Aorta (tissue), 5 donors: ENCODE measurements around the gene AGMO. TPM values are rescaled to one million over a fixed set of nuclear protein-coding genes. Genes with fewer than 3 reads are reported as not detected.

Experiments
- ATAC-seq: fragments of 200-7000 bp; cut with Tn5 transposase; one replicate; pipeline ENCODE4 v1.9.1; 2022; ENCODE audit warnings: moderate library complexity; ENCODE audit not compliant: low FRiP score
- DNase-seq, 2 donors: peaks; one replicate each; pipeline ENCODE4 v3.0.0-alpha.2; 2020
- H3K27ac ChIP-seq, 2 donors: one replicate each; pipeline ENCODE4 v1.5.1; 2013; ENCODE audit warnings: low read length in 2 of 2, mild to moderate bottlenecking in 2 of 2, moderate library complexity in 2 of 2, control low read depth in 1 of 2, inconsistent platforms in 1 of 2, low read depth in 1 of 2
- H3K27me3 ChIP-seq, 2 donors: one replicate each; pipeline ENCODE4 v1.6.1; 2013; ENCODE audit warnings: control low read depth in 1 of 2, low read length in 1 of 2, mild to moderate bottlenecking in 1 of 2, moderate library complexity in 1 of 2; ENCODE audit not compliant: insufficient read depth in 2 of 2, control insufficient read depth in 1 of 2
- H3K36me3 ChIP-seq, 2 donors: one replicate each; pipeline ENCODE4 v1.6.1; 2013; ENCODE audit warnings: control low read depth in 1 of 2, low read length in 1 of 2, mild to moderate bottlenecking in 1 of 2; ENCODE audit not compliant: insufficient read depth in 2 of 2, control insufficient read depth in 1 of 2
- H3K4me1 ChIP-seq, 2 donors: one replicate each; pipeline ENCODE4 v1.6.1; 2013; ENCODE audit warnings: low read length in 2 of 2, control low read depth in 1 of 2, mild to moderate bottlenecking in 1 of 2, moderate library complexity in 1 of 2; ENCODE audit not compliant: insufficient read depth in 2 of 2, control insufficient read depth in 1 of 2
- H3K4me3 ChIP-seq, 2 donors: one replicate each; pipeline ENCODE4 v1.5.1; 2013; ENCODE audit warnings: low read length in 2 of 2, control low read depth in 1 of 2, mild to moderate bottlenecking in 1 of 2
- H3K9me3 ChIP-seq: one replicate; pipeline ENCODE4 v1.6.1; 2013; ENCODE audit warnings: mild to moderate bottlenecking, low read length; ENCODE audit not compliant: control insufficient read depth
- WGBS, 2 donors: extraction: QIAGEN DNeasy Blood & Tissue Kit; methylation state at CpG; one replicate each; pipeline ENCODE4 v1.1.7; 2013; 5-methylcytosine and 5-hydroxymethylcytosine counted together
- intact Hi-C, 2 donors: fragments of 100-400 bp; cut with DNase I; formaldehyde crosslinking; loops; one replicate each; pipeline versions ENCODE4 v1.14.2 to v1.15.0; 2022
- polyA plus RNA-seq, 2 donors: library from polyadenylated mRNA; stranded (reverse); fragments of 200-250 nt; gene quantifications; one replicate each; pipeline ENCODE4 v1.2.3, GENCODE V29; 2013
- total RNA-seq, 2 donors: library from RNA; stranded (reverse); fragmentation: NEBNext Ultra II Directional; extraction: Animal tissue kit (Norgen Biotek cat#: 25700); gene quantifications; one replicate each; pipeline ENCODE4 v1.2.1, GENCODE V29; 2021
- donor health status: healthy with polysubstance abuse.
- donor health status: Bipolar disorder and iron deficiency.
- donor health status: DM: no; HTN: no; CAD: no.
- donor health status: DM: no; HTN: no; CAD: no.
- donor health status: DM: yes; HTN: yes; CAD: no.

The AGMO gene
- total and polyA plus RNA-seq, 4 donors = 0.69 to 3.4 (median 1.7) TPM

DNA sequence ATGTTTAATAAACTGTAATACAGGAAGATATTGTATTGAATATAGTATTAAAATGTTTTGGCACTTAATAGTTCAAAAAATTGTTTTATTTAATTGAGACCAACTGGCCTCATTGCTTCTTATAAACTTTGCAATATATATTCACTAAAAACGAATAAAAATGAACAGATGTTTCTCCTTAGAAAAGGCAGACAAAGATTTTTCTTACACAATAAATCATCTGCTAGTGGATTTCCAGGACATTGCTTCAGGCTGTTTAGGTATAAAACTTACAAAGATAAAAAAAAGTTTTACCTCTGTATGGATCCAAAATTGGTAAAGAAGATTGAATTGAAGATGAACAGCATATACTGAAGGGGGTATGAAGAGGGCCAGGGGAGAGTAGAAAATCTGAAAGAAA is 143.6 kb downstream of the AGMO start:
- Histone ChIP-seq H3K27me3 (no peaks in the 10 kb centered on the region), H3K36me3 (no peaks in the 10 kb centered on the region), H3K9me3 (peaks cover 2% of the 10 kb centered on the region), H3K4me3 (no peak overlapping the region), H3K27ac (no peak overlapping the region), H3K4me1 (no peaks in the 10 kb centered on the region)
- DNase-seq = no peak
- ATAC-seq = no peak
- intact Hi-C loops = no loop called here
- WGBS, 2 donors = 42 to 66% methylated on average over 1 of the region's 1 CpG

DNA sequence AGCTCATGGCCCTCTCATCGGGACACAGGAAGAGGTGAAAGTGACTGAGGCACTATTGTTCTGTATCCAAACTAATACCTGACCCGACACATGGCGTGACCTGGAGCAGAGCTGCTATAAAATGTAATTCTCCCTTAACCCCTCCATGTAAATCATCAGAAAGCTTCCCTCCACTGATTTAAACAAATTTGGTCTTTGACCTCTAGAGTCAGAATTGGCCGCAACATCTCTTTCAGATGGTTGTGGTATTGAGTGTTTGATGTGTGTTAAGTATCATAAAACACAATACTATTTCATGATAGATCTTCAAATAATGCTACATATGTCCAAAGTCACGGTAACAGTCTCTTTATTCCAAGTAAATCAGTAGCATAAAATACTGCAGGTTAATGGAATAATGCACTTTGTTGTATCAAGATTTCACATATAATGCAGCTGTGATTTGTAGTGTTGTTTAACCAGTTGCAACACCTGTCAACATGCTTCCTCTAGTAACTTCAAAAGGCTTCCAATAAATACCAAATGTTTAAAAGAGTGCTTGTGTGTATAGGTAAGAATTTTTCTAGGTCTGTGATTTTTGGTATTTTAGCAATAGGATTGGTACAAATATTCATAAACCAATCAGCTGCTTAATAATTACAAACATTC is 144.3 kb downstream of the AGMO start:
- intact Hi-C loops = no loop called here
- H3K27me3 ChIP-seq = no peaks in the 10 kb centered on the region
- ATAC-seq (no peak), DNase-seq (no peak)
- H3K36me3 ChIP-seq = no peaks in the 10 kb centered on the region
- 89 to 92% methylated on average over 5 of the region's 5 CpGs for WGBS, 2 donors
- no peak overlapping the region for H3K4me3 ChIP-seq
- no peaks in the 10 kb centered on the region for H3K4me1 ChIP-seq
- no peak overlapping the region for H3K27ac ChIP-seq
- H3K9me3 ChIP-seq = no peaks in the 10 kb centered on the region

DNA sequence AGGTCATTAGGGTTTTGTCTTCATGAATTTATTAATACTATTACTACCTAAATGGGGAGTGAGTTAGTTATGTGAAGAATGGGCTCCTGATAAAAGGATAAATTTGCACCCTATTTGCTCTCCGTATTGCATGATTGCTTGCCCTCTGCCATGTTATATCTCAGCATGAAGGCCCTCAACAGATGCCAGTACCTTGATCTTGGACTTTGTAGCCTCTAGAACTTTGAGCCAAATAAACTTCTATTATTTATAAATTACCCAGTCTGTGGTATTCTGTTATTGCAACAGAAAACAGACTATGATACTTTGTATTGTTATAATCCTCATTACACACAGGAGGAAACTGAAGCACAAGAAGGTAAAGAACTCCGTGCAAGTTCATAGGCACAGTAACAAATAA is 150.8 kb downstream of the AGMO start:
- H3K27ac ChIP-seq = no peak overlapping the region
- H3K4me1 ChIP-seq = no peaks in the 10 kb centered on the region
- no peak for DNase-seq
- ATAC-seq = no peak
- no peaks in the 10 kb centered on the region for H3K9me3 ChIP-seq
- no peak overlapping the region for H3K4me3 ChIP-seq
- intact Hi-C loops = no loop called here
- H3K27me3 ChIP-seq = no peaks in the 10 kb centered on the region
- 92 to 94% methylated on average over 2 of the region's 2 CpGs for WGBS, 2 donors
- no peaks in the 10 kb centered on the region for H3K36me3 ChIP-seq

DNA sequence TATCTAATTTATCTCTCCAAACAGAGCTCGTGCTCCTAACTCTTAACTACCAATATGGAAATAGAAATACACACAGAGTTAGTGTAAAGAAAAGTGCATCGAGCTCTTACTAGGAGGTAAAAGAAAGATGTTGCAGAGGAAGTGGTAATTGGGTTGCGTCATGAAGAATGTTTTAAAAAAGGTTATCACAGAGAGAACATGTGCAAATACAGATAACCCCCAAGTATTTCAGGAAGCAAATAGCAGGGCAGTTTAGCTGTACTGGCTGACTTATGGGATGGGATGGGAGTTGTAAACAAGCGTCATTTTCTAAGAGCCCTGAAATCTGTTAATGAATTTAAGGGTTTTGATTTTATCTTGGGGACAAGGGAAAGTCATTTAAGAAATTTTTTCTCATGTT is 153.9 kb downstream of the AGMO start:
- 70 to 85% methylated on average over 4 of the region's 4 CpGs for WGBS, 2 donors
- Histone ChIP-seq H3K27me3 (no peaks in the 10 kb centered on the region), H3K27ac (no peak overlapping the region), H3K4me3 (no peak overlapping the region), H3K4me1 (no peaks in the 10 kb centered on the region), H3K9me3 (no peaks in the 10 kb centered on the region), H3K36me3 (no peaks in the 10 kb centered on the region)
- DNase-seq (no peak), ATAC-seq (no peak)
- intact Hi-C loops = no loop called here

DNA sequence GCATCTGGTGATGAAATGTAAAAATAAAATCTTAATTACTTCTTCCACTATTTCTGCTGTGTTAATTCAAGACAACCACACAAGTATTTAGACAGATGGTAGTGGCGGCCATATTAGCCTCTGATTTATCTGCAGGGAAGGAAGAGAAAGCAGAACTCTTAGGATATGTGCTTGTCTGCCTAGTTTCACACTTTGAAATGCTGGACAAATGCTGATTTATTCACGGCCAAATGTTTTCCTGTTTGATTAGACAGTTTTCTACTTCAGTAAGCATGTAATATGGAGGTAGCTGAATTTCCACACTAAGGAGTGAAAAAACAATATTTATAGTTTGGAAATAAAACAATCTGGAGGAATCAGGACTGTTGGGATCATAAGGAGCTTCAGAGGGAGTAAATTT is 158.1 kb downstream of the AGMO start:
- Histone ChIP-seq H3K27ac (no peak overlapping the region), H3K4me3 (no peak overlapping the region), H3K36me3 (no peaks in the 10 kb centered on the region), H3K9me3 (no peaks in the 10 kb centered on the region), H3K4me1 (no peaks in the 10 kb centered on the region), H3K27me3 (no peaks in the 10 kb centered on the region)
- DNase-seq (no peak), ATAC-seq (no peak)
- 65 to 76% methylated on average over 2 of the region's 2 CpGs for WGBS, 2 donors
- intact Hi-C loops = no loop called here

DNA sequence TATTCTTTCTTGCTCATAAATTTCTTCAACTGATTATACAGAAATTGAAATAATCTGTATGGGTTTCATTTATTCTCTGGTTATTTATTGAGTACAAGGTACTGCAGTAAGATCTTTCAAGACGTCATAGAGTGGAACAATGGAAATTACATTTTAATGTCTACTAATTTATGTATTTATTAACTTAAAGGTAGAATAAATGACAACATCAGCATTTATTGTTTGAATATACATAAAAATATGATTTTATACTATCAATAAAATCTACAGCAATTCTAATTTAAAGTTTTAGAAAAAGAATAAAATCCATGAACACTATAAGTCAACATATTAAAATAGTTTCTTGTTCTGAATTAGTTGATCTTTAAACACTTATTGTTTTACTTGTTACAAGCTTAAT is 158.5 kb downstream of the AGMO start:
- 0% methylated on average over 1 of the region's 1 CpG for WGBS, 2 donors
- Histone ChIP-seq H3K9me3 (no peaks in the 10 kb centered on the region), H3K27ac (no peak overlapping the region), H3K4me3 (no peak overlapping the region), H3K4me1 (no peaks in the 10 kb centered on the region), H3K36me3 (no peaks in the 10 kb centered on the region), H3K27me3 (no peaks in the 10 kb centered on the region)
- no peak for ATAC-seq
- intact Hi-C loops = no loop called here
- DNase-seq = no peak

DNA sequence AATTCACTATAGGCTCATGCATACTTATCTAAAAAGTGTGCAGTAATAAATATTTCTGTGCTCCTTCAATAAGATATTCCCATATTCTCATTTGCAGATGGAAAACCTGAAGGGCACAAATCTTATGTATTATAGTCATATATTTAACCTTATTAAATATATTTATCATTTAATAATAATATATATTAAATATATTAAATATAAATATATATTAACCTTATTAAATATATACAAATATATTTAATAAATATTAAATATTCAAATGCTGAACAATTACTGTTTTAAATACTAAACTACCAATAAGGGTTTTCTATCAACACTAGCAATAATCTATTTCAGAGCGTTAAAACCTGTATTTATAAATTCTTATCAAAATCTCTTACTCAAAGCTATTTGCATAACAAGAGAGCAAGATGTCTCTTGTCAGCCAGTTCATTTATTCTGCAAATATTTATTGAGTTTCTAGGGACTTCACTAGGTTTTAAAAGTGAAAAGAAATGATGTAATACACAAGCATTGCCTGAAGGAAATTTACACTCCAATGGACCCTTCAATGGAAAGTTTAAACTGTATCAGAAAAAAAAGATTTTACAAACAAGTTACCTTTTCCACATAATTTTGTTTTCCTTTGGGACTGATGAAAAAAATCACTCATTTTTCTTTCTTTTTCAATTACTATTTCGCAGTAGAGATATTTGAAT is 159.2 kb downstream of the AGMO start:
- no peaks in the 10 kb centered on the region for H3K27me3 ChIP-seq
- intact Hi-C loops = no loop called here
- H3K27ac ChIP-seq = no peak overlapping the region
- no peaks in the 10 kb centered on the region for H3K4me1 ChIP-seq
- 91 to 93% methylated on average over 2 of the region's 2 CpGs for WGBS, 2 donors
- ATAC-seq (no peak), DNase-seq (no peak)
- H3K9me3 ChIP-seq = no peaks in the 10 kb centered on the region
- no peaks in the 10 kb centered on the region for H3K36me3 ChIP-seq
- no peak overlapping the region for H3K4me3 ChIP-seq

DNA sequence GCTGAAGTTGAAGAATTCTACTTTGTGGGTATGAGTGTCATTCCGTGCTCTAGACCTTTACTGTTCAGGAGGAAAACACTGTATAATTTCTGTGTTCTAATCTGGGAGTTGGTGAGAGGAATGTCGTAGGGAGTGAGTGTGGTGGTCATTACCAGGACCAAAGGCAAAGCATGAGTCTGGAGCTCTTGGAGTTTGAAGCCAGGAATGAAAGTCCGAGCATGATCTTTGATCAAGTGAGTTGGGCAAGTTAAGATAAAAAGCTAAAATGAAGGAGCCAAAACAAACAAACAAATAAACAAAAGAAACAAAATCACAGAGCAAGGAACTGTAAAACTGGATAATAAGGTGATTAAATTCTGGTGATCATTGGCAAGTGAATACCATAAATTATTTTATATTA is 161.4 kb downstream of the AGMO start:
- intact Hi-C loops = no loop called here
- 72 to 85% methylated on average over 3 of the region's 3 CpGs for WGBS, 2 donors
- DNase-seq (no peak), ATAC-seq (no peak)
- no peaks in the 10 kb centered on the region for H3K4me1 ChIP-seq
- no peaks in the 10 kb centered on the region for H3K27me3 ChIP-seq
- no peak overlapping the region for H3K4me3 ChIP-seq
- H3K27ac ChIP-seq = no peak overlapping the region
- H3K36me3 ChIP-seq = no peaks in the 10 kb centered on the region
- no peaks in the 10 kb centered on the region for H3K9me3 ChIP-seq

DNA sequence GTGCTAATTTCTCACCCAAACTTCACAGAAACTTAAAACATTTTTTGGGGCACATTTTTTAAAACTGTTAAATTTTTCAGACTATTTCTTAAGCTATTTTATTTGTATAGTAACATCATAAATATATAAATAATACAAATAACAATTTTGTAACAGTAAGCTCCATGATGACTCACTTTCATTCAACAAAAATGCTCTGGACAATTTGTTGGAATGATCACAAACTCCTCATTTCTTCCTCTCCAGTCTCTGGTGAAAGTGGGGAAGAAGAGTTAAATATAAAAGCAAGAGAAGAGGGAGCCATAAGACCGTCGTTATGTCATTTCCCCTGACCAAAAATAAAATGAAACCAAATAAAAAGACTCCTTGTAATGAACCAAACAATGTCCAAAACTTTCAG is 162.4 kb downstream of the AGMO start:
- H3K36me3 ChIP-seq = no peaks in the 10 kb centered on the region
- intact Hi-C loops = no loop called here
- H3K27ac ChIP-seq = no peak overlapping the region
- H3K4me1 ChIP-seq = no peaks in the 10 kb centered on the region
- DNase-seq (no peak), ATAC-seq (no peak)
- no peaks in the 10 kb centered on the region for H3K9me3 ChIP-seq
- no peaks in the 10 kb centered on the region for H3K27me3 ChIP-seq
- H3K4me3 ChIP-seq = no peak overlapping the region
- 52 to 57% methylated on average over 2 of the region's 2 CpGs for WGBS, 2 donors
